ENCODE data around the gene SMARCA4. TPM values are rescaled to one million over a fixed set of nuclear protein-coding genes. Genes with fewer than 3 reads are reported as not detected.

The SMARCA4 gene
- total RNA-seq, 1 experiment from 2014 or later: 261 TPM

- H3K4me3 Mint-ChIP-seq: no peak overlapping the region
- no peak overlapping the region for H4K5ac ChIP-seq (ENCODE audit: insufficient read length, low read depth, low read length)
- DNase-seq: no peak
- no peak overlapping the region for H2BK120ac ChIP-seq (ENCODE audit: low read depth, low read length, poor library complexity, severe bottlenecking)
- no peak overlapping the region for H3K56ac ChIP-seq (ENCODE audit: insufficient read length, low read depth, low read length)
- H2BK12ac ChIP-seq (ENCODE audit: insufficient read length, low read depth, low read length): no peak overlapping the region
- H3K4me2 ChIP-seq (ENCODE audit: insufficient read depth, insufficient read length, low read length): no peak overlapping the region
- no peaks in the 10 kb centered on the region; a peak in 1 of 5 replicates for H3K9me3 Mint-ChIP-seq
- no peak overlapping the region for H3T11ph ChIP-seq (ENCODE audit: low read length)
- TF ChIP-seq CTCF (conservative IDR thresholded peaks at IDR 0.05): no peak
- peaks cover 63 to 95% (median 94%) of the 10 kb centered on the region in 3 experiments for H3K36me3 Mint-ChIP-seq (ENCODE audit: insufficient read depth in 1 of 3, low read depth in 3 of 3)
- peak overlapping the region in 1 of 3 experiments; percentile 60; a peak in 1 of 7 replicates for H3K27ac Mint-ChIP-seq
- H3K4ac ChIP-seq (ENCODE audit: low read depth, low read length): no peak overlapping the region
- no peak overlapping the region for H3K27ac ChIP-seq (ENCODE audit: insufficient read length, low read depth, low read length)
- H3K4me1 Mint-ChIP-seq: no peaks in the 10 kb centered on the region
- no peaks in the 10 kb centered on the region for H3K23me2 ChIP-seq (ENCODE audit: insufficient read length, low read depth, low read length, poor library complexity, severe bottlenecking)
- no peak overlapping the region for H2AK5ac ChIP-seq (ENCODE audit: insufficient read length, low read length)
- H3K79me1 ChIP-seq (ENCODE audit: insufficient read depth, low read depth, low read length, poor library complexity, severe bottlenecking): no peaks in the 10 kb centered on the region
- H2BK5ac ChIP-seq (ENCODE audit: insufficient read length, low read length): no peak overlapping the region
- no peak overlapping the region for H2BK15ac ChIP-seq (ENCODE audit: low read depth, low read length)
- H3K79me2 ChIP-seq (ENCODE audit: insufficient read depth, low read length): no peaks in the 10 kb centered on the region
- H3K4me1 ChIP-seq (ENCODE audit: insufficient read depth, low read length): no peaks in the 10 kb centered on the region
- no peaks in the 10 kb centered on the region for H3K9me3 ChIP-seq (ENCODE audit: control insufficient read depth, low read depth, low read length)
- no peaks in the 10 kb centered on the region for H3K27me3 ChIP-seq (ENCODE audit: insufficient read depth, low read length)
- no peak overlapping the region for H4K8ac ChIP-seq (replicated peaks; ENCODE audit: insufficient read length, low read depth, low read length)
- H3K27me3 Mint-ChIP-seq (ENCODE audit: low read depth): no peaks in the 10 kb centered on the region; the same call in 1 of the 2 replicates
- H3K9ac ChIP-seq (ENCODE audit: extremely low read depth, insufficient read length, low read length): no peak overlapping the region
- no peak overlapping the region for H2BK20ac ChIP-seq (ENCODE audit: low read depth, low read length, poor library complexity, severe bottlenecking)
- no peaks in the 10 kb centered on the region for H4K20me1 ChIP-seq (ENCODE audit: control insufficient read depth, insufficient read depth, insufficient read length)
- H3K18ac ChIP-seq (ENCODE audit: insufficient read length, low read depth, low read length): no peak overlapping the region
- WGBS (ENCODE audit: extremely low coverage, insufficient read length, low lambda C conversion rate): no CpG with 5 or more reads among the region's 38 CpGs
- no peak overlapping the region for H4K91ac ChIP-seq (ENCODE audit: insufficient read length, low read depth, low read length)
- no peak overlapping the region for H2AFZ ChIP-seq (ENCODE audit: low read length)
- no peak overlapping the region for H3K23ac ChIP-seq (ENCODE audit: insufficient read length, low read depth, low read length)
- H3K14ac ChIP-seq (ENCODE audit: insufficient read depth, low read length): no peak overlapping the region
Measured at GRCh38 chr19:11034449-11035213, 73.8 kb downstream of the SMARCA4 start.
